IPS DF 4.7 (cell line): ENCODE results near the gene RASGRF2.
"Not testable (repeated sequence)": the region's sequence is repeated elsewhere in the genome, so short reads cannot be mapped to it uniquely, and the experiment has no call there.

Experiments
- DNase-seq: peaks from one replicate; pipeline ENCODE4 v3.0.0-alpha.2; 2013; ENCODE audit warnings: low spot score; ENCODE audit errors: extremely low read depth

Gene RASGRF2

GRCh38 chr5:81068063-81068462, 107.9 kb downstream of the RASGRF2 start:
- DNase-seq: no peak

- DNase-seq: no peak
These were observed 108.5 kb downstream of the RASGRF2 start for GRCh38 chr5:81068635-81069034.

GRCh38 chr5:81069990-81070389, 109.8 kb downstream of the RASGRF2 start:
- no peak for DNase-seq

GRCh38 chr5:81070571-81071255, 110.5 kb downstream of the RASGRF2 start:
- no peak for DNase-seq

GRCh38 chr5:81075041-81075440, 114.9 kb downstream of the RASGRF2 start:
- no peak for DNase-seq

- no peak for DNase-seq
These were observed 116.9 kb downstream of the RASGRF2 start for GRCh38 chr5:81077105-81077504.

GRCh38 chr5:81078930-81079329, 118.8 kb downstream of the RASGRF2 start:
- DNase-seq: no peak

- DNase-seq: no peak
These were observed 120.8 kb downstream of the RASGRF2 start for GRCh38 chr5:81080809-81081460.

- DNase-seq: no peak
These were observed 121.3 kb downstream of the RASGRF2 start for GRCh38 chr5:81081461-81081835.

GRCh38 chr5:81086881-81087281, 126.7 kb downstream of the RASGRF2 start:
- DNase-seq: no peak

GRCh38 chr5:81091199-81091598, 131.0 kb downstream of the RASGRF2 start:
- no peak for DNase-seq

GRCh38 chr5:81093536-81094196, 133.5 kb downstream of the RASGRF2 start:
- no peak for DNase-seq

- no peak for DNase-seq
These were observed 135.7 kb downstream of the RASGRF2 start for GRCh38 chr5:81095835-81096234.

- no peak for DNase-seq
These were observed 137.6 kb downstream of the RASGRF2 start for GRCh38 chr5:81097713-81098112.

- DNase-seq: no peak
These were observed 145.2 kb downstream of the RASGRF2 start for GRCh38 chr5:81105261-81105877.

GRCh38 chr5:81115261-81115660, 155.1 kb downstream of the RASGRF2 start:
- no peak for DNase-seq

GRCh38 chr5:81117566-81117965, 157.4 kb downstream of the RASGRF2 start:
- no peak for DNase-seq

- DNase-seq: no peak
These were observed 161.1 kb downstream of the RASGRF2 start for GRCh38 chr5:81121273-81121672.

- DNase-seq: no peak
These were observed 161.9 kb downstream of the RASGRF2 start for GRCh38 chr5:81121836-81122630.

- not testable (repeated sequence) for DNase-seq
These were observed 164.5 kb downstream of the RASGRF2 start for GRCh38 chr5:81124689-81125088.

GRCh38 chr5:81125959-81126358, 165.8 kb downstream of the RASGRF2 start:
- no peak for DNase-seq
